Activated naive CD4-positive, alpha-beta T cell treated with anti-CD3 and anti-CD28 coated beads, Interleukin-2, amount 10 ng/mL, durations not matched to agents 5 hours and 36 hours (primary cell): ENCODE results near the gene TRPM5. TPM values are rescaled to one million over a fixed set of nuclear protein-coding genes. Genes with fewer than 3 reads are reported as not detected.

Source experiments
- total RNA-seq, 2 experiments: library from RNA; stranded (reverse); gene quantifications; one replicate each; pipeline ENCODE4 v1.2.3, GENCODE V29; 2021

The TRPM5 gene
- total RNA-seq = under 1 TPM in 1 of 2 experiments, not detected in 1; 0.05 TPM

GRCh38 chr11:2443881-2444820 is at the start of gene TRPM5:
Gene TRPM5, minus strand, starts transcription at chr11:2444514. Its CDS starts 21,478 bp downstream, at chr11:2423036.

GRCh38 chr11:2444821-2445745 is 769 bp upstream of the TRPM5 start, which contains the start of gene KCNQ1:
Gene KCNQ1, plus strand, starts transcription at chr11:2445008. Its CDS starts 91 bp downstream, at chr11:2445099.

GRCh38 chr11:2400069-2400761 is 44.1 kb downstream of the TRPM5 start, which contains the start of gene TSSC4:
Gene TSSC4, plus strand, starts transcription at chr11:2400750. Its CDS starts 1,884 bp downstream, at chr11:2402634.

Other genes starting within 250 kb of the TRPM5 start
- gene ASCL2, start 173.9 kb downstream of the TRPM5 start, total RNA-seq = under 1 TPM; 0.45 to 0.48 TPM
- gene C11orf21, start 142.6 kb downstream of the TRPM5 start, total RNA-seq = 10 to 100 TPM; 68.0 to 71.7 TPM
- gene TSPAN32, start 142.5 kb downstream of the TRPM5 start, total RNA-seq = 10 to 100 TPM; 54.7 to 59.5 TPM
- gene CD81, start 67.2 kb downstream of the TRPM5 start, total RNA-seq = 100 to 1,000 TPM; 115 to 121 TPM
- gene TSSC4, start 43.8 kb downstream of the TRPM5 start, total RNA-seq = 10 to 100 TPM; 36.7 to 38.5 TPM
- 10 to 100 TPM; 26.9 to 28.7 TPM for gene KCNQ1, start 494 bp upstream of the TRPM5 start, total RNA-seq